Common myeloid progenitor, CD34-positive (primary cell): ENCODE measurements around the gene TLCD4.
A peak's percentile ranks its signal among the peaks of the same experiment; 100 is the strongest.
"Not testable (repeated sequence)": the region's sequence is repeated elsewhere in the genome, so short reads cannot be mapped to it uniquely, and the experiment has no call there.

Experiments
- CTCF ChIA-PET: fragments of 350-600 bp; sonication (Branson Sonifier 250); formaldehyde crosslinking; loops from one replicate; lab custom pipeline; 2021; ENCODE audit warnings: antibody characterized with exemption; lab: Charles Lee
- POLR2A ChIA-PET: fragments of 350-600 bp; sonication (Branson Sonifier 250); formaldehyde crosslinking; loops from one replicate; lab custom pipeline; 2021; ENCODE audit warnings: antibody characterized with exemption; lab: Charles Lee
- DNase-seq, 3 donors: peaks; one replicate each; pipeline versions ENCODE4 v3.0.0 to v3.0.0-alpha.2; 2013
- H3K27ac ChIP-seq, 2 experiments: 1 replicate in 1 of 2; 2 replicates in 1 of 2; pipeline ENCODE4 v1.7.0; 2013; ENCODE audit warnings: inconsistent platforms in 2 of 2, low read length in 2 of 2, mild to moderate bottlenecking in 2 of 2, low read depth in 1 of 2, moderate library complexity in 1 of 2; ENCODE audit not compliant: severe bottlenecking in 2 of 2, insufficient read depth in 1 of 2, poor library complexity in 1 of 2
- H3K27me3 ChIP-seq, 5 experiments: replicated peaks in 2 of 5; 1 replicate in 3 of 5; 2 replicates in 2 of 5; pipeline versions ENCODE4 v1.6.1 to v1.7.0; 2013; ENCODE audit warnings: low read length in 4 of 5, mild to moderate bottlenecking in 2 of 5, moderate library complexity in 2 of 5, inconsistent platforms in 1 of 5; ENCODE audit not compliant: insufficient read depth in 5 of 5, control insufficient read depth in 4 of 5
- H3K36me3 ChIP-seq, 4 experiments: 1 replicate in 2 of 4; 2 replicates in 2 of 4; pipeline versions ENCODE4 v1.6.1 to v1.7.0; 2013; ENCODE audit warnings: low read length in 3 of 4, control low read depth in 1 of 4, mild to moderate bottlenecking in 1 of 4; ENCODE audit not compliant: control insufficient read depth in 4 of 4, insufficient read depth in 4 of 4
- H3K4me1 ChIP-seq, 4 experiments: 1 replicate in 3 of 4; 2 replicates in 1 of 4; pipeline versions ENCODE4 v1.6.1 to v1.7.1; 2013; ENCODE audit warnings: low read length in 3 of 4, mild to moderate bottlenecking in 3 of 4, control low read depth in 1 of 4, inconsistent platforms in 1 of 4, moderate library complexity in 1 of 4; ENCODE audit not compliant: control insufficient read depth in 4 of 4, insufficient read depth in 4 of 4; ENCODE audit errors: control extremely low read depth in 1 of 4
- H3K4me3 ChIP-seq, 7 experiments: 1 replicate in 4 of 7; 2 replicates in 3 of 7; pipeline versions ENCODE4 v1.5.1 to v1.7.0; 2013; ENCODE audit warnings: mild to moderate bottlenecking in 7 of 7, low read length in 6 of 7, moderate library complexity in 6 of 7, inconsistent platforms in 2 of 7, low read depth in 2 of 7, control low read depth in 1 of 7; ENCODE audit not compliant: insufficient read depth in 4 of 7, control insufficient read depth in 1 of 7; ENCODE audit errors: extremely low read depth in 1 of 7
- H3K9me3 ChIP-seq, 5 experiments: 1 replicate in 4 of 5; 2 replicates in 1 of 5; pipeline versions ENCODE4 v1.6.1 to v1.7.1; 2013; ENCODE audit warnings: low read length in 4 of 5, mild to moderate bottlenecking in 2 of 5, inconsistent platforms in 1 of 5, low read depth in 1 of 5, moderate library complexity in 1 of 5; ENCODE audit not compliant: control insufficient read depth in 4 of 5, insufficient read depth in 2 of 5; ENCODE audit errors: control extremely low read depth in 1 of 5
- WGBS: methylation state at CpG from one replicate; pipeline ENCODE4 v1.1.5; 2013; ENCODE audit not compliant: insufficient coverage; 5-methylcytosine and 5-hydroxymethylcytosine counted together

Gene TLCD4

DNA sequence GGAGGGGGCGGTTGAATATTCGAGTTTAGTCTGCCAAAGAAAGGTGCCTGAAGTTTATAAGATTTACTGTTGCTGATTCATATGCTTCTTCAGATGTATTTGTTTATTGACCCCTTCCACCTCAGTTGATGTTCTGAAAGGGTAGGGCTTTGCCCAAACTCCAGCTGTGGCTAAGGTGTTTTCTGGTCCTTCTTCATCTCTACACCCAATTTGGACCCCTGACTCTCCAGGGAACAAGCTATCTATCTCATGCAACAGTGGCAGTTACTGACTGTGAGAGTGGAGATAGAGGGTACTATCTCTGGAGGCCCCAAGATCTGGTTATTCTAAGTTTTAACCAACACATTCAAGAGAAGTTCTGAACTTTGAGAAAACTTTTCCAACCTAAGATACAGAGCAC lies 31.8 kb upstream of the TLCD4 start:
- WGBS = no CpG with 5 or more reads among the region's 2 CpGs
- Histone ChIP-seq H3K27me3 (peaks cover 0 to 6% (median 0%) of the 10 kb centered on the region in 5 experiments), H3K4me3 (no peak overlapping the region), H3K9me3 (peaks cover 0 to 7% (median 2%) of the 10 kb centered on the region in 5 experiments), H3K36me3 (no peaks in the 10 kb centered on the region), H3K27ac (no peak overlapping the region), H3K4me1 (no peaks in the 10 kb centered on the region)
- POLR2A ChIA-PET = no interaction called here
- DNase-seq = no peak
- CTCF ChIA-PET = interaction anchor here (1.1 to 2.4 kb wide), 8 partner anchors 10 to 208 kb away, joined by 3 to 11 read pairs (median 4); no protein-coding TSS in a partner anchor

DNA sequence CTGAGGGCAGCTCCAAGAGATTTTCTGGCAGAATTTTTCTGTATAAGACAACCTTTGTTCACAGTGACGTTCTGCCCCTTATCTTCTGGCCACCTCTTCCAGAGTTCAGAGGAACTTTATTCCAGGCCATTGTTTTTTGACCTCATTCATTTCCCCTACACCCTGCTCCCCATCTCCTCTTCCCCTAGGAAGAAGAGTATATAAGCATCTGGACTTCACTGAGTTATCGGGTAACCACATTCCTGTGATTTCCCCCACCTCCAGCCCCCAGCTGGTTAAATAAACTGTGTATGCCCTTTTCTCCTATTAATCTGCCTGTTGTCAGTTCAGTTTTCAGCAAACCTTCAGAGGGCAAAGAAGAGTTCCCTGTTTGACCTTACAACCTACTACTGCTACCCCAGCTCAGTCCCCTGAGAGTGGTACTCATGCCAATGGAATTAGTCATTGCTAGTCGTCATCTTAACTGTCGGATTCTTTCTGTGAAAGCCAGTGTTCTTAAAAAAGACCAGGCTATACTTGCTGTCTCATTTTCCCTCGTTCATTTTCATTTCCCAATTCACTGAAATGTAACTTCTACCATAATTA lies 30.1 kb upstream of the TLCD4 start:
- WGBS = 88% methylated on average over 4 of the region's 5 CpGs
- POLR2A ChIA-PET = no interaction called here

DNA sequence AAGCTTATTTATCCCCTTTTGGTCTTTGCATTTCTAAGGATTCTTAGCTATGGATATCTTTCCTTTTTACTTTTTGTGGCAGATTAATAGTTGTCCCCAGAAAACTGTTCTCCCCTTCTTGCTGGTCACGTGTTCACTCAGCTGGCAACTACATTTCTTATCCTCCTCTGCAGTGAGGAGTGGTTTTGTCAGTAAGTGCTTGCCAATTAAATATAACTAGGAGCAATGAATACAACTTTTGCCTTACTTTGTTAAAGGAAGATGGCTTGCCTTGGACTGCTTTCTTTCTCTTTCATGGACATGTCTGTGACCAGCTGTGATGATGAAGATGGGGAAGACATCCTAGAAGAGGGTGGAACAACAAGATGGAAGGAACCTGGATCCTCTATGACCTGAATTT lies 28.9 kb upstream of the TLCD4 start:
- Histone ChIP-seq H3K27ac (no peak overlapping the region), H3K4me1 (no peaks in the 10 kb centered on the region), H3K36me3 (no peaks in the 10 kb centered on the region), H3K27me3 (peaks cover 0 to 6% (median 2%) of the 10 kb centered on the region in 5 experiments), H3K9me3 (peaks cover 0 to 13% (median 2%) of the 10 kb centered on the region in 5 experiments), H3K4me3 (no peak overlapping the region)
- no CpG with 5 or more reads among the region's 1 CpG for WGBS
- POLR2A ChIA-PET = no interaction called here
- CTCF ChIA-PET = interaction anchor here (1.6 kb wide), 1 partner anchor 52 kb away, joined by 3 read pairs; no protein-coding TSS in a partner anchor
- DNase-seq = no peak

More for the DNA sequence above, 30.1 kb upstream of the TLCD4 start:
- Histone ChIP-seq H3K4me3 (no peak overlapping the region), H3K27ac (no peak overlapping the region), H3K4me1 (no peaks in the 10 kb centered on the region), H3K9me3 (peaks cover 0 to 13% (median 2%) of the 10 kb centered on the region in 5 experiments), H3K36me3 (no peaks in the 10 kb centered on the region), H3K27me3 (peaks cover 0 to 6% (median 2%) of the 10 kb centered on the region in 5 experiments)
- no peak for DNase-seq
- CTCF ChIA-PET = no interaction called here

DNA sequence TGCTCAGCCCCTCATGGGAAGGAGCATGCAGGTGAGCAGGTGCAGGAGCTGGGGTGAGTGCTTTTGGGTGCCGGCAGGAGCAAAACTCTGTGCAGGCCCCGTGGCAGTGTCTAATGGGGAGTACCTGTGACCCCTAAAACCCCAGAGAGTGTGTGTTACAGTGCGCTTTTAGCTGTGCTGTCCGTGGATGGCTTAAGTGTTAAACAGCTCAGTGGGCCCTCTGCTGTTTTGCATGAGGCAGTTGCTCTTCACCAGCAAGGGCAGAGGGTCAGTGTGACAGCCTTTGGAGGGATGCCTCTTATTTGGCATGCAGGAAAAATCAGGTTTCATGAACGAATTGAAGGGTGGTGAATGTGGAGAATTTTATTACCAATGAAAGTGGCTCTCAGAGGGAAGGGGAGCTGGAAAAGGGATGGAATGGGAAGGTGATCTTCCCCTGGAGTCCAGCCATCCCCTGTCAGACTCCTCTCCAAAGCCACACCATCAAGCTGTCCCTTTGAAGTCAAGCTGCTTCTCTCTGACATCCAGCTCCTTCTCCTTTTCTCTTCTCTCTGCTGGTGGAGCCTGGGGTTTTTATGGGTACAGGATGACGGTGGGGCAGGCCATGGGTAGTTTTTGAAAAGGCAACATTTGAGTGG lies 27.4 kb upstream of the TLCD4 start:
- WGBS = 100% methylated on average over 4 of the region's 6 CpGs
- H3K27me3 ChIP-seq = peaks cover 0 to 6% (median 2%) of the 10 kb centered on the region in 5 experiments
- H3K9me3 ChIP-seq = peaks cover 0 to 13% (median 2%) of the 10 kb centered on the region in 5 experiments
- ChIA-PET POLR2A (no interaction called here), CTCF (interaction anchor here (0.8 kb wide), 1 partner anchor 74 kb away, joined by 4 read pairs; no protein-coding TSS in a partner anchor)
- no peak overlapping the region for H3K4me3 ChIP-seq
- H3K36me3 ChIP-seq = no peaks in the 10 kb centered on the region
- H3K4me1 ChIP-seq = no peaks in the 10 kb centered on the region
- no peak overlapping the region for H3K27ac ChIP-seq
- DNase-seq = peak in 1 of 3 donors; percentile 10

DNA sequence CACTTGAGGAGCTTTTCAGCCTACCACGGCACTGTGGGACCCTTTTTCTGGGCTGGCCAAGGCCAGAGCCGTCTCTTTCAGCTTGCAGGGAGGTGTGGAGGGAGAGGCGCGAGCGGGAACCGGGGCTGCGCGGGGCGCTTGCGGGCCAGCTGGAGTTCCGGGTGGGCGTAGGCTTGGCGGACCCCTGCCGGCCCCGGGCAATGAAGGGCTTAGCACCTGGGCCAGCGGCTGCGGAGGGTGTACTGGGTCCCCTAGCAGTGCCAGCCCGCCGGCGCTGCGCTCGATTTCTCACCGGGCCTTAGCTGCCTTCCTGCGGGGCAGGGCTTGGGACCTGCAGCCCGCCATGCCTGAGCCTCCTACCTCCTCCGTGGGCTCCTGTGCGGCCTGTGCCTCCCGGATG lies 25.9 kb upstream of the TLCD4 start:
- POLR2A ChIA-PET, H3K4me3 ChIP-seq, H3K36me3 ChIP-seq, CTCF ChIA-PET, DNase-seq, H3K27me3 ChIP-seq, H3K27ac ChIP-seq, H3K4me1 ChIP-seq: not testable (repeated sequence)
- H3K9me3 ChIP-seq = peaks cover 0 to 13% (median 2%) of the 10 kb centered on the region in 5 experiments
- WGBS = 84% methylated on average over 27 of the region's 28 CpGs

DNA sequence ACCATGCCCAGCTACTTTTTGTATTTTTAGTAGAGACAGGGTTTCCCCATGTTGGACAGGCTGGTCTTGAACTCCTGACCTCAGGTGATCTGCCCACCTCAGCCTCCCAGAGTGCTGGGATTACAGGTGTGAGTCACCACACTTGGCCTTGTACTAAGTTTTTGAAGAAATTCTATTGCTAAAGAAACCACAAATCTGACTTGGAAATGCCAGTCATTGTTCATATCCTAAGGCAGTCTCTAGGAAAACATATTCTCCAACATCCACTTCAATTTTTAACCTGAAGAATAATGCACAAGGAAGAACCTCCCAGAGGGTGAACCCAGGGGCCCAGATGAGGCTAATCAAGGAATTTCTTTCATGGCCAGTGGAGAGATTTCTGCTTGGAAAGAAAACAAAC lies 24.3 kb upstream of the TLCD4 start:
- CTCF ChIA-PET, POLR2A ChIA-PET, H3K4me3 ChIP-seq, H3K36me3 ChIP-seq, H3K27me3 ChIP-seq, H3K4me1 ChIP-seq, H3K27ac ChIP-seq, DNase-seq: not testable (repeated sequence)
- peaks cover 0 to 13% (median 2%) of the 10 kb centered on the region in 5 experiments for H3K9me3 ChIP-seq

DNA sequence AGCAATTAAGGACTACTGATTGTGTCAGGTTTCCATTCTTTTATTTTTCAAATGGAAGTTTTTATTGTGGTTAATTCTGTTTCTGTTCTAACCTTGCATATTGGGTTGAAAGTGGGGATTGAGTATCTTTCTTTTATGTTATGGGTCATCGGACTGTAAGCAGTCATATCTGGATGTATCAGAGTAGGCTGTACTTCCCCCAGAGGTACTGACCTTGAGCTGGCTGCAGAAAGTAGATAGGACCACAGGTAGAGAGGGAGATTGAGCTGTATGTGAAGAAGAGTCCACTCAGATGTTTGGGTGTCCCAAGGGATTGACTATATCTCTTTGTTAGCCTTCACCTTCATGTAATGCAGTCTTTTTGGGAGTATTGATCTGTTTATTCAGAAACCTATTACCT lies 23.9 kb upstream of the TLCD4 start:
- CTCF ChIA-PET = no interaction called here
- WGBS = 38% methylated on average over 1 of the region's 1 CpG
- Histone ChIP-seq H3K9me3 (peaks cover 0 to 13% (median 2%) of the 10 kb centered on the region in 5 experiments), H3K4me1 (no peaks in the 10 kb centered on the region), H3K27ac (no peak overlapping the region), H3K27me3 (peaks cover 0 to 4% (median 2%) of the 10 kb centered on the region in 5 experiments), H3K36me3 (no peaks in the 10 kb centered on the region), H3K4me3 (no peak overlapping the region)
- POLR2A ChIA-PET = no interaction called here
- DNase-seq = no peak
